M059J (cell line): ENCODE data around the gene KCNJ2. TPM values are rescaled to one million over a fixed set of nuclear protein-coding genes. Genes with fewer than 3 reads are reported as not detected.

Experiments used
- DNase-seq: peaks from one replicate; pipeline ENCODE4 v3.0.0-alpha.2; 2012; ENCODE audit warnings: low read depth
- total RNA-seq: library from RNA; depleted of rRNA; stranded (reverse); fragments of >200 nt; shearing (Covaris generic); gene quantifications from 2 replicates; pipeline ENCODE4 v1.2.3, GENCODE V29; 2014; rRNA removed

Gene KCNJ2
- total RNA-seq, 1 experiment from 2014 or later = 0.44 TPM

DNA sequence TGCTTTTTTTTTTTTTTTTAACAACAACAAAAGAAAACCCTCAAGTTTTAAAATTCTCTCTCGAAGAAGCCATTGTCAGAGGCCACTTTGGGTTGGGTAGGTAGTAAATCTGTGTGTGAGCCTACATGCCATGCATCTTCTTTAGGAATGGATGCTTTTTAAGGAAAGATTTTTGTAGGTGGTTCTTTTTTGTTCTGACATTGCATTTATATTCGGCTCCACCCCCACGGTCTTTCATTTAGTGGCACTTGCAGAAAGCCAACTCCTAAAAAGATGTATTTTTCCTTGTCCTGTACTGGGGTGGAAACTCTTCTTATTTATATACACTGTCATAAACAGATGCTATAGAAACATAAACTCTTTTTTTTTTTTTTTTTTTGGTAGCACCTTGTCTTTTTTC, 35.1 kb downstream of the KCNJ2 start:
- DNase-seq = no peak

DNA sequence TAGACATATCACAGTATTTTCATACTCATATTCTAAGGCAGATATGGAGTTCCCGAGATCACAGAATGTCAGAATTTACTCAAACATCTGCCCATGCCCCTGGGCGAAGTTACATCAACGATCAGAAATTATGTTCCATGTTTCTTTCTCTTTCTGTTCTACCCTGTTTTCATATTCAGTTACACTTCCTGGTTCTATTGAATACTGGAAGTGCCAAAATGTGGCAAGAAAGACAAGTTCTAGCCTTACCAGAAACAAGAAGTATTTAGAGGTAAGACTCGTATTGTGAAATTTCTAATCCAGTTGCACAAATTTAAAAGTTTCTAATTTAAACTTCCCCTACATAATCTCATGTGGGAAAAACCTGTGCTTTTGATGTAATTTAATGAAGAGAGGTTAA, 36.1 kb downstream of the KCNJ2 start:
- peak; percentile 7 for DNase-seq

DNA sequence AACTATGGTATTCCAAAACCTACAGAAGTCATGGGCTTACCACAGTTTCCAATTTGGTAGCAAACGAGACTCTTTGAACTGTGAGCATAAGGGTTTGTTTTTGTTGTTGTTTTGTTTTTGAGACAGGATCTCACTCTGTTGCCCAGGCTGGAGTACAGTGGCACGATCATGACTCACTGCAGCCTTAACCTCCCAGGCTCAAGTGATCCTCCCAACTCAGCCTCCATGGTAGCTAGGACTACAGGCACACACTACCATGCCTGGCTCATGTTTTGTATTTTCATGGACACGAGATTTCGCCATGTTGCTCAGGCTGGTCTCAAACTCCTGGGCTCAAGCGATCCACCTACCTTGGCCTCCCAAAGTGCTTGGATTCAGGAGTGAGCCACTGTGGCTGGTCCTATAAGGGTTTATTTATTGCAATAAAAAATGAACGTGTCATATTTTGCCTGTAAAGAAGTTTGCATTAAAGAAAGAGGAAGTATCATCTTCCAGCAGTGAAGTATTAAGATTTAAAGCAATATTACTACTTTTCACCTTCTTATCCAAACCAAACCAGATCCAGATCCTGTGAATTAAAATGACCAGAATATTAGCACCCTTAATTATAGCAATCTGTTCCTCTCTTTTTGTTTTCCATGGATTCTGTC, 37.2 kb downstream of the KCNJ2 start:
- no peak for DNase-seq

DNA sequence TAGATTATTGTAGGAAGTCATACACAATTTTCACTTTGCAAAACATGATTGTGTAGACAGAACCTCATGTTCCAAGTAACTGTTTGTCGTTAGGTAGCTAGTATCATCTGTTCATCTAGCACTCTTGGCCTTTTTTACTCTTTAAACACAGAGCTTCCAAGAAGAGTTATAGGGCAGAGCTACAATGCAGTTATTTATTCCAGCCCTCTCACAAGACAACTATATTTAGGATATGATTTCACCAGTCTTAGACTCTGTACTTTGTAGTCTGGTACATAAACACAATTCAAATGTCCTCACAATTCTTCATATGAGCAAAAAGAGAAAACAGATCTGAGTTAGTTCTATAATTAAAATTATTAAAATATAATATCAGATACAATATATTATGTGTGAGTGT, 37.9 kb downstream of the KCNJ2 start:
- no peak for DNase-seq

DNA sequence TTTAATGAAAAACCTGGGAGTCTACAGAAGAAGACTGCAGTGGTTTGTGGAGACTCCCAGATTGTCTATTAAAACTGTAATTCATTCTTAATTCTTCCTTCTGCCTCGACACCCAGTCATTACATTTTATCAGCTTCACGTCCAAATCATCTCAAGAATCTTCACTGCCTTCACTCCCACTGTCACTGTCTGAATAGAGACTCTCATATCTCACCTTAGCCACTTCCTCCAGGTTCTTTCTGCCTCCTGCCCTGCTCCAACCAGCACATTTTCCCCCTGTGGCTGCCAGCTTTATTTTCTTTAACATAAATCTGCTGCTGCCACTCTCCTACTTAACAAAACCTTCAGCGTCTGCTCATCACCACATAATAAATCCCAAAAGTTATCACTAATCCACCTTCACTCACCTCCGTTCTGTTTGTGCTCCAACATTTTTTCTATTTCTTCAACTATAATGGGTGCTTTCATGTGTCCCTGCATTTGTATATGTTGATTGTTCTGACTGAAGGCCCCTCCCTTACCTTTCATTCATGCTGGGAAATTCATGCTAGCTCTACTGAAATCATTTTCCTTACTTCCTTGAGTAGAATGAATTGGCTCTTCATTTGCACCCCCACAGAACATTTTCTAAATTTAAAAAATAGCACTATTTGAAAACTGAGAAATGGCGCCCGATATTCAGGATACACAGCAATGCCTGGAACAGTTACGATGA, 38.9 kb downstream of the KCNJ2 start:
- DNase-seq = no peak

DNA sequence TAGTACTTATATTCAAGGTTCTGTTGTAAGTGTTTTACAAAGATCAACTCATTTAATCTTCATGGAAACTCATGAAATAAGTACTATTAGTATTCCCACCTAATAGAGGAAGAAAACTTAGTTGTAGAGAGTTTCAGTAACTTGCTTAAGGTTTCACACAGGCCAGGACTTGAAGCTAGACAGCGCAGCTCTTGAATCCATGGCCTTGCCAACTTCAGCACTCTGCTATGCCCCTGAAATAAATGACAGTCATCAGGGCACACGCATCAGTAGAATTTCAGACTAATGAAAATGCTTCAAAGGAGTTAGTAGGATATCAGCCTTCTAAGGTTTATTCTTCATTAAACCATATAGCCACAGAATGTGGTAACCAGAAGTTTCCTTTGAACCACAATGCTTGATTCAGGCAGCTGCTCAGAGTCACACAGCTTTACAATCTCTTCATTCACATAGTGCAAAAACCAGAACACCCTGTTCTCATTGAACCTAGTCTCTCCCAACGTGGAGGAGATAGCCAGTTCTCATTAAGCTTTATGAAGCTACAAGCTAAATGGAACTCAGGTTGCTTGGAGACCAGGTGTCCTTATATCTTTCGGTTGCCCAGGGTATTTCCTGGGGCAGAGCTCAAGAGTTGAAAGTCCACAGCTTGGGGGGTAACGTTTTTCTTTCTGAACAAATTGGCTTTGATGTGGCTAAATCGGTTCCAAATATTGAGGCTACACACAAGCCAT, 39.7 kb downstream of the KCNJ2 start:
- DNase-seq = no peak

DNA sequence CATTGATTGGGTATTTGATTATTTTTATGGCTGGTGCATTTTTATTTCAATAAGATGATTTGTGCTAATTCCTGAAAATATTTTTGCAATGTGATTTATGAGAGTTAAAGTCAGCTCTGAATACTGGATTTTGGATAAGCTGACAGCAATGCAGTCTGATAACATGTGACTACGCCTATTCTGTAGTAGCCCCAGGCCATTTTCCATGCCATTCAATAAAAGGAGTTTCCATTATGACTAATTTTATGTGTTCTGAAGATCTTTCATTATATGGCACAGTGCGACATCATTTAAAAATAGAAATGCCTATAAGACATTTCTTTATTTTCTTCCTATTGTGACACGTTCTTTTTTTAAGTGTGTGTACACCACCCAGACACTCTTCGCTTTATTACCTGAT, 46.3 kb downstream of the KCNJ2 start:
- DNase-seq = peak; percentile 49

DNA sequence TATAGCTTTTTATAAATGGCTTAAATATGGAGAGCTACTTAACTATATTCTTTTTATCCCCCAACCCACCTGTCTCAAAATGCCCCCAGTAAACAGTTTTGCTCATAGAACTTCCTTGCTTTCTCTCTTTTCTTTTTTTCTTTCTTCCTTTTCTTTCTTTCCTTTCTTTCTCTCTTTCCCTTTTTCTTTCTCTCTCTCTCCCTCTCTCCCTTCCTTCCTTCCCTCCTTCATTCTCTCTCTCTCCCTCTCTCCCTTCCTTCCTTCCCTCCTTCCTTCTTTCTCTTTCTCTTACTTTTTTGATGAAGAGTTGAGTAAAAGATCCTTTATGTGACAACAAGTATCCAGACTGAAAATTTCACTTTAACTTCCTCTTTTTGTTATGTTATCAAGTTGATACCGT, 48.2 kb downstream of the KCNJ2 start:
- DNase-seq = no peak

DNA sequence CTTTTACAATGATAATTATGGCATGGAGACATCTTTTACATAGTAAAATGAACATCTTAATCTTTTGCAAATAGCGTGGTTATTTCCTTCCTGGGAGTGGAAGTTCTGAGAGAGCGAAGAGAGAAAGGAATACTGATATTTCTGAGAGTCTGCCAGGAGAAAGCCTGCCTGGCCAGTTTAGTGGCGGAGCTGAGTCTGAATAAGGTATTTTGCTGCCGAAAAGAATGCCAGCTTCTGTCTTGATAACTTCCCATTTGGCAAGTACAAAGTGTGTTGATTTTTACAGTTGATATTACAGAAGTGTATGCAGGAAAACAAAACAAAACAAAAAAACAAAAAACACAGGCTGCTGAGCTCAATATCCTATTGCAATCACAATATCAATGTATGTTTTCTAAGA, 55.9 kb downstream of the KCNJ2 start:
- no peak for DNase-seq

Other genes with a start within 250 kb of the KCNJ2 start
- gene KCNJ16, start 94.3 kb upstream of the KCNJ2 start, total RNA-seq = not detected in 2 replicates